HG03095 (cell line): ENCODE results near the gene GSTCD.

ENCODE experiments used
- ATAC-seq: cut with Tn5 transposase; IDR thresholded peaks from one replicate; pipeline ENCODE4 v1.9.1; 2021; ENCODE audit warnings: moderate library complexity; ENCODE audit not compliant: unreplicated experiment

GSTCD gene

DNA sequence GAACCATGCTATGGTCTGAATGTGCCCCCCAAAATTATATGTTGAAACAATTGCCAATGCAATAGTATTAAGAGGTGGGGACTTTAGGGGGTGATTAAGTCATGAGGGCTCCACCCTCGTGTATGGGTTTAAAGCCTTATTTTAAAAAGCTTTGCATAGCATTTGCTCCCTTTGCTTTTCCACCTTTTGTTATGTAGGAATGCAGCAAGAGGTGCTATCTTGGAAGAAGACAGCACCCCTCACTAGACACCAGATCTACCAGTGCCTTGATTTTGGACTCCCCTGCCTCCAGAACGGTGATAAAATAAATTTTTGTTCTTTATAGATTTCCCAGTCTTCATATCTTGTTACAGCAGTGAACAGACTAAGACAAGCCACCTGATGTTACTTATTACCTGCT, 163.4 kb downstream of the GSTCD start:
- ATAC-seq = no peak

DNA sequence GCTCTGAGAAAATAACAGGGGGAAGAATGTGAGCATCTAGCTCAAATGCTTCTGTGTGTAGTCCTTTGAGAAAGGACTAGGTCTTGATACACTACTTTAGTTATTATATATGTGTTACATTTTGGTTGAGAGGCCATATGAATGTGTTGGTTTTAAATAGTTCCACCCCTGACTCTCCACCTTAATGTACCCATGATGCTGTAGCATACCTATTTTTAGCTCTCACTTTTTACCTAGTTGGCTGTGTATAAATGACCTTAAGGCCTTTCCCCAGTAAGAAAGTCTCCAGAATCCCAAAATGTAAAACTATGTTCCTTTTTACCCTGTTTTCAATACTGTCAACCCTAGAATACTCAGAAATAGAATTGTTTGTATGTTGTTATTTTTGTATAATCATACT, 166.6 kb downstream of the GSTCD start:
- ATAC-seq = no peak

DNA sequence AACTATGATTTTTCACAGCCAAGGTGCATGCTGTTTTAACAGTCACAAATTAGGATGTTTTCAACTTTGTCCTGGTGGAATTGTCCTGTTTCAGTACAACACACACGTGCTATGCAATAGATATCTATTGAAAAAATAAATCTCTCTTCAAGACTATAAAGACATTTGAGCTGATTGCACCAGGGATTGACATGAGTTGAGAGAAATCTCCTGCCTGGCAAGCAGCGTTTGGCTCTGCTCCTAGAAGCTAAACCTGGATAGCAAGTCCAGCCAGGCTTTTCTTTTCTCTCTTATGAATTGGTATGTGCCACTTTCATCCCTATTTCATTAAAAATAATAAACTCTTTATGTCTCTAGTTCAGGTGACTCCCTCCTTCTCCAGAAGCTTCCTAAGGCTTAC, 170.1 kb downstream of the GSTCD start:
- ATAC-seq = no peak

DNA sequence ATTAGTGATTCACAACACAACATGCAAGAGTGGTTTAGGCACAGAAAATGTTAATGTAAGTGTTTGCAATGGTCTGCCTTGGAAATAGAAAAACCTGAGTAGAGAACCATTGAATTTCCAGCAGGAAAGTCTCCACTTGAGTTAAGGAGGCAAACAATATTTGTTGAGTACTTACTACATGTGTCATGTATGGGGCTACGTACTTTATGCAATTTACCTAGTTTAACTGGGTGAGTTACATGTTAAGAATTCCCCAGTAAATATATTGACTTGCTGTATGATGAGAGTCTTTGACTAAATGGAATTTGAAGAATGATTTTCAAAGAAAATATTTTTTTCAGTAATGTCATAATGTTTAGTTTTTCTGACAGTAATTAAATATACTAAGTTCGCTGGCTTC, 178.9 kb downstream of the GSTCD start:
- no peak for ATAC-seq

DNA sequence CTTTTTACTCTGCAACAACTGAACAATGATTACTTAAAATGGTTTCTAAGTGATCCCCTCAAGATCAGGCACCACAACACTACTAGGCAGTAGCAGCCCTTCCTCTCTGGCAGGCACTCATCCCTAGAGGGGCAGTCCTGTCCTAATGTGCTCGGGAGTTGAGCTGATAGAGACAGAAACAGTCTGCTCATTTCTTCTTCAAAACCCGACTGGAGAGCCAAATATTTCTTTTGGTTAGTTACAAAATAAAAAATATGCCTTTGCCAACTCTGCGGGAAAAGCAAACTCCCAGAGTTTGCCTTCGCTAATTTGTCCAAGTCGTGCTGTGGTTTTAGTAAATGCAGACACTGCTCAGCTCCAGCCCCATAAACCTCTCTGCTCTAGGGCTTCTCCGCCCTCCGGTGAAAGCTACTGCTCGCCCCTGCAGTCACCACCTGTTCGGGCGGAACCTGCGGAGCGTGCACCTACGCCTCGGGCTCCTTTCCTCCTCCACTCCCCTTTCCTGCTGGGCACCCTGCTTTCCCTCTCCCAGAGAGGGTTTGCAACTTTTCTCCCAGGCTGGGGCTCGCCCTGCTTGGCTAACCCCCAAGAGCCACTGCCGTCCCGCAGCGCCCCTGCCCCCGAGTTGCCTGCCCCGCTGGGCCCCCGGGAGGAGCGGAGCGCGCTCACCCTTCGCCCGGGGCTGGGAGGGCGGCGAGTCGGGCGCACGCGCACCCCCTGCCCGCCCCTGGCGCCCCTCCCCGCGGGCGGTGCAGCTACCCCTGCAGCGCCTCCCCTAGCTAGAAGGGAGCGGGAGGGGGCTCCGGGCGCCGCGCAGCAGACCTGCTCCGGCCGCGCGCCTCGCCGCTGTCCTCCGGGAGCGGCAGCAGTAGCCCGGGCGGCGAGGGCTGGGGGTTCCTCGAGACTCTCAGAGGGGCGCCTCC, 186.3 kb downstream of the GSTCD start, which contains the start of gene NPNT:
Gene NPNT (plus strand): TSS at position 812 of the 923 bp plus-strand sequence. CDS start 182 bp downstream, outside the sequence.
- peak; percentile 38 for ATAC-seq

DNA sequence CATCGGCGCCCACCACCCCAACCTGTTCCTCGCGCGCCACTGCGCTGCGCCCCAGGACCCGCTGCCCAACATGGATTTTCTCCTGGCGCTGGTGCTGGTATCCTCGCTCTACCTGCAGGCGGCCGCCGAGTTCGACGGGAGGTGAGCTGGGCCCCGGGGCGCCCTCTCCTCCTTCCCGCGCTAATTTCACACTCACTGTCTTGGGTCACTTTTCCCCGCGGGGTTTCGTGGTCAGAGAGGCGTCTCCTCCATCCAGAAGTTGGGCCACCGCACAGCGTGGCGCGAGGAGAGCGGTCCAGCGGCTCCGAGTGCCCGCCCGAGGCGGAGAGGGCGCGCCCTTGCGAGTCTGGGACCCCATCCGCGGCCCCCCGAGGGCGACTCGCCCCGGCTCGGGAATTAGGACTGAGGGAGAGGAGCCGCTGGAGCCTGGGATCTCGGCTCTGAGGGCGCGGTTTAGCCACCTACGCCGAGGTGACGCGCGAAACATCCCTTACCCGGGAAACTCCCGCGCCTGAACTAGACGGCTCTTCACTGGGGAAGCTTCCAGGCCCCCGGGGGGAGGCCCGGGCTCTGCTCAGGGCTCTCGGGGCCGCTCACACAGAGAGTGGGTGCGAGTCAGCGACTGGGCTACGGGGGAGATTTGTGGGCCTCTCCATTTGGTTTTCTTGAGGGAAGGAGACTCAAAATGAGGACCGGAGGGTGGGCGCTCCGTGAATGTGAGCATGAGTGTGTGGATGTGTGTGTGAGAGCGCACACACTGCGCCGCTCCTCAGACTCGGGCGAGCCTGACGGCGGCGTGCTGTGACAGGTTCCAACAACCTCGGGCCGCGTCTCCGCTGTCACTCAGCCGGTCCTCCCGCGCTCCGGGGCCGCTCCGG, 187.2 kb downstream of the GSTCD start:
- peak; percentile 43 for ATAC-seq

DNA sequence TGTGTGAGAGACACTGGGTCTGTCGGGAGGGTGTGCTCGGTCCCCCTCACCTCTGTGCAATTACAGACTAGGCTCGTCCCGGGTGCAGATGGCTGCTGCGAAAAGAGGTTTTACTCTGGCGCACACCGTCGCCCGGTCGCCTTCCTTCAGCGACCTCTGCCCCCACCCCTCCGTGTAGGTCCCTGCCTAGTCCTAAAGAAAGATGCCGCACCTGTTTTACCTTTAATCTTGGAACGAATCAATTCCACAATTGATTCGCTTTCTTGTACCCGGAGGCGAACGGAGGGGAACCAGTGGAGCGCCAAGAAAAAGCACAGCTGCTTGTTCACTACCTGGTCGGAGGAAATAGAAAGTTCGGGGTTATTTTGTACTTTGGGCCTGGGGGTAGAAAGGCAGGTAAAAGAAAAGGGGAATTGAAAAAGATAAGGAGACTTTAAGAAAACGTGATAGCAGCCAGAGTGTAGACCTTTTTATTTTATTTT, 187.9 kb downstream of the GSTCD start:
- ATAC-seq = no peak
